Peyer's patch (tissue), 4 donors: ENCODE results near the gene FMN1. TPM values are rescaled to one million over a fixed set of nuclear protein-coding genes. Genes with fewer than 3 reads are reported as not detected.

Experiments
- DNase-seq, 3 donors: peaks; one replicate each; pipeline ENCODE4 v3.0.0-alpha.2; 2017 to 2019
- H3K27ac ChIP-seq, 4 donors: fragments of 200-600 bp; sonication (generic); one replicate each; pipeline ENCODE4 v1.5.1; 2016 to 2019
- H3K27me3 ChIP-seq, 2 donors: fragments of 200-600 bp; sonication (generic); one replicate each; pipeline ENCODE4 v1.5.1; 2019
- H3K36me3 ChIP-seq, 3 donors: fragments of 200-600 bp; sonication (generic); one replicate each; pipeline ENCODE4 v1.5.1; 2016 to 2019
- H3K4me1 ChIP-seq, 4 donors: fragments of 200-600 bp; sonication (generic); one replicate each; pipeline ENCODE4 v1.5.1; 2016 to 2019
- H3K4me3 ChIP-seq, 4 donors: fragments of 200-600 bp; sonication (generic); 1 replicate in 3 of 4; 2 replicates in 1 of 4; pipeline ENCODE4 v1.5.1; 2016 to 2019; ENCODE audit warnings: mild to moderate bottlenecking in 1 of 4
- H3K9me3 ChIP-seq, 4 donors: fragments of 200-600 bp; sonication (generic); one replicate each; pipeline ENCODE4 v1.5.1; 2016 to 2019; ENCODE audit warnings: mild to moderate bottlenecking in 1 of 4
- CTCF ChIP-seq, 6 experiments: fragments of 450-650 bp in 4 of 6; fragments of 200-600 bp in 2 of 6; sonication (generic) in 1 of 6; IDR thresholded peaks; one replicate each; pipeline ENCODE4 v1.5.1; 2017 to 2019; ENCODE audit warnings: antibody characterized with exemption in 6 of 6, mild to moderate bottlenecking in 3 of 6, moderate library complexity in 1 of 6
- POLR2A ChIP-seq, 2 donors: fragments of 450-650 bp; IDR thresholded peaks; one replicate each; pipeline ENCODE4 v1.5.1; 2017; ENCODE audit warnings: antibody characterized with exemption in 2 of 2, mild to moderate bottlenecking in 2 of 2, moderate library complexity in 2 of 2
- total RNA-seq, 4 donors: library from RNA; depleted of rRNA; stranded (reverse); fragments of >200 nt; gene quantifications; one replicate each; pipeline ENCODE4 v1.1.0, GENCODE V29; 2016

FMN1 gene
- total RNA-seq, 4 donors from 2014 or later: 15.4 to 57.8 (median 29.1) TPM

GRCh38 chr15:32833379-32833821 is 361.1 kb downstream of the FMN1 start:
- Histone ChIP-seq H3K4me3 (no peak overlapping the region), H3K4me1 (no peaks in the 10 kb centered on the region), H3K27ac (no peak overlapping the region), H3K9me3 (no peaks in the 10 kb centered on the region), H3K36me3 (no peaks in the 10 kb centered on the region), H3K27me3 (no peaks in the 10 kb centered on the region)
- no peak for TF ChIP-seq CTCF (IDR thresholded peaks at IDR 0.05)
- TF ChIP-seq POLR2A (IDR thresholded peaks at IDR 0.05): no peak
- DNase-seq: no peak

GRCh38 chr15:32831485-32831884 is 363.0 kb downstream of the FMN1 start:
- TF ChIP-seq CTCF (IDR thresholded peaks at IDR 0.05) (no peak), POLR2A (IDR thresholded peaks at IDR 0.05) (no peak)
- Histone ChIP-seq H3K9me3 (no peaks in the 10 kb centered on the region), H3K27ac (no peak overlapping the region)

GRCh38 chr15:32830241-32830640 is 364.3 kb downstream of the FMN1 start:
- Histone ChIP-seq H3K27me3 (no peaks in the 10 kb centered on the region), H3K36me3 (no peaks in the 10 kb centered on the region), H3K27ac (no peak overlapping the region), H3K9me3 (no peaks in the 10 kb centered on the region), H3K4me3 (no peak overlapping the region), H3K4me1 (no peaks in the 10 kb centered on the region)
- TF ChIP-seq CTCF (IDR thresholded peaks at IDR 0.05): no peak
- TF ChIP-seq POLR2A (IDR thresholded peaks at IDR 0.05): no peak
- DNase-seq: no peak

More at GRCh38 chr15:32831485-32831884, 363.0 kb downstream of the FMN1 start:
- no peaks in the 10 kb centered on the region for H3K4me1 ChIP-seq
- no peaks in the 10 kb centered on the region for H3K36me3 ChIP-seq
- no peaks in the 10 kb centered on the region for H3K27me3 ChIP-seq
- DNase-seq: no peak
- no peak overlapping the region for H3K4me3 ChIP-seq

GRCh38 chr15:32829436-32829835 is 365.1 kb downstream of the FMN1 start:
- H3K36me3 ChIP-seq: no peaks in the 10 kb centered on the region
- H3K9me3 ChIP-seq: no peaks in the 10 kb centered on the region
- no peak for DNase-seq
- no peaks in the 10 kb centered on the region for H3K27me3 ChIP-seq
- H3K27ac ChIP-seq: no peak overlapping the region
- H3K4me3 ChIP-seq: no peak overlapping the region
- H3K4me1 ChIP-seq: no peaks in the 10 kb centered on the region
- TF ChIP-seq POLR2A (IDR thresholded peaks at IDR 0.05) (no peak), CTCF (IDR thresholded peaks at IDR 0.05) (no peak)

- Histone ChIP-seq H3K4me3 (no peak overlapping the region), H3K27ac (no peak overlapping the region)
- DNase-seq: no peak
Measured at GRCh38 chr15:32828507-32829186, 365.9 kb downstream of the FMN1 start.

More at GRCh38 chr15:32828507-32829186, 365.9 kb downstream of the FMN1 start:
- H3K36me3 ChIP-seq: no peaks in the 10 kb centered on the region
- TF ChIP-seq POLR2A (IDR thresholded peaks at IDR 0.05): no peak
- no peak for TF ChIP-seq CTCF (IDR thresholded peaks at IDR 0.05)
- no peaks in the 10 kb centered on the region for H3K9me3 ChIP-seq
- H3K4me1 ChIP-seq: no peaks in the 10 kb centered on the region
- H3K27me3 ChIP-seq: no peaks in the 10 kb centered on the region
